ENCODE data around the gene ACOXL. TPM values are rescaled to one million over a fixed set of nuclear protein-coding genes. Genes with fewer than 3 reads are reported as not detected.

Gene ACOXL
- total RNA-seq, 4 donors from 2014 or later = 1.2 to 10.6 (median 2.1) TPM

- TF ChIP-seq, protein P1, sequence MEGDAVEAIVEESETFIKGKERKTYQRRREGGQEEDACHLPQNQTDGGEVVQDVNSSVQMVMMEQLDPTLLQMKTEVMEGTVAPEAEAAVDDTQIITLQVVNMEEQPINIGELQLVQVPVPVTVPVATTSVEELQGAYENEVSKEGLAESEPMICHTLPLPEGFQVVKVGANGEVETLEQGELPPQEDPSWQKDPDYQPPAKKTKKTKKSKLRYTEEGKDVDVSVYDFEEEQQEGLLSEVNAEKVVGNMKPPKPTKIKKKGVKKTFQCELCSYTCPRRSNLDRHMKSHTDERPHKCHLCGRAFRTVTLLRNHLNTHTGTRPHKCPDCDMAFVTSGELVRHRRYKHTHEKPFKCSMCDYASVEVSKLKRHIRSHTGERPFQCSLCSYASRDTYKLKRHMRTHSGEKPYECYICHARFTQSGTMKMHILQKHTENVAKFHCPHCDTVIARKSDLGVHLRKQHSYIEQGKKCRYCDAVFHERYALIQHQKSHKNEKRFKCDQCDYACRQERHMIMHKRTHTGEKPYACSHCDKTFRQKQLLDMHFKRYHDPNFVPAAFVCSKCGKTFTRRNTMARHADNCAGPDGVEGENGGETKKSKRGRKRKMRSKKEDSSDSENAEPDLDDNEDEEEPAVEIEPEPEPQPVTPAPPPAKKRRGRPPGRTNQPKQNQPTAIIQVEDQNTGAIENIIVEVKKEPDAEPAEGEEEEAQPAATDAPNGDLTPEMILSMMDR (IDR thresholded peaks at IDR 0.05) = no peak
- no peak for TF ChIP-seq POLR2A (IDR thresholded peaks at IDR 0.05)
- 89 to 91% methylated on average over 8 of the region's 8 CpGs for WGBS, 2 donors
- peak; percentile 22 to 41 for DNase-seq
- intact Hi-C loops (cut with DNase I) = loop anchor here (10.0 kb wide), 1 partner anchor 98 kb away; no protein-coding TSS in a partner anchor
- no peaks in the 10 kb centered on the region for H3K27me3 ChIP-seq
- H3K36me3 ChIP-seq = no peaks in the 10 kb centered on the region
- H3K4me3 ChIP-seq (replicated peaks in 1 of 3) = no peak overlapping the region
- peaks cover 10 to 25% of the 10 kb centered on the region in 2 donors for H3K4me1 ChIP-seq
- no peaks in the 10 kb centered on the region for H3K9me3 ChIP-seq
- H3K27ac ChIP-seq = no peak overlapping the region
Measured at GRCh38 chr2:111032721-111033429, 300.5 kb downstream of the ACOXL start.

GRCh38 chr2:111034146-111034545 lies 301.8 kb downstream of the ACOXL start:
- DNase-seq = no peak
- Histone ChIP-seq H3K27ac (no peak overlapping the region), H3K4me3 (replicated peaks in 1 of 3) (no peak overlapping the region), H3K9me3 (no peaks in the 10 kb centered on the region), H3K36me3 (no peaks in the 10 kb centered on the region), H3K4me1 (peaks cover 14 to 25% of the 10 kb centered on the region in 2 donors), H3K27me3 (no peaks in the 10 kb centered on the region)
- intact Hi-C loops (cut with DNase I) = loop anchor here (10.0 kb wide), 1 partner anchor 99 kb away; no protein-coding TSS in a partner anchor
- TF ChIP-seq, protein P1 (IDR thresholded peaks at IDR 0.05) = no peak
- no peak for TF ChIP-seq POLR2A (IDR thresholded peaks at IDR 0.05)
- WGBS, 2 donors = 87 to 94% methylated on average over 4 of the region's 4 CpGs

- H3K4me1 ChIP-seq = peaks cover 17 to 25% of the 10 kb centered on the region in 2 donors
- no peaks in the 10 kb centered on the region for H3K36me3 ChIP-seq
- H3K27me3 ChIP-seq = no peaks in the 10 kb centered on the region
- H3K9me3 ChIP-seq = no peaks in the 10 kb centered on the region
- DNase-seq = no peak
- intact Hi-C loops (cut with DNase I) = loop anchor here (10.0 kb wide), 1 partner anchor 100 kb away; no protein-coding TSS in a partner anchor
- no peak for TF ChIP-seq POLR2A (IDR thresholded peaks at IDR 0.05)
- TF ChIP-seq, protein P1 (IDR thresholded peaks at IDR 0.05) = no peak
- H3K4me3 ChIP-seq (replicated peaks in 1 of 3) = no peak overlapping the region
- 89 to 91% methylated on average over 6 of the region's 6 CpGs for WGBS, 2 donors
- no peak overlapping the region for H3K27ac ChIP-seq
Measured at GRCh38 chr2:111034606-111035005, 302.2 kb downstream of the ACOXL start.

- intact Hi-C loops (cut with DNase I) = loop anchor here (10.0 kb wide), 1 partner anchor 101 kb away; no protein-coding TSS in a partner anchor
- Histone ChIP-seq H3K36me3 (no peaks in the 10 kb centered on the region), H3K27ac (no peak overlapping the region), H3K4me1 (peaks cover 17 to 27% of the 10 kb centered on the region in 2 donors), H3K4me3 (replicated peaks in 1 of 3) (no peak overlapping the region), H3K9me3 (no peaks in the 10 kb centered on the region), H3K27me3 (no peaks in the 10 kb centered on the region)
- DNase-seq = no peak
- TF ChIP-seq, protein P1 (IDR thresholded peaks at IDR 0.05) = no peak
- no peak for TF ChIP-seq POLR2A (IDR thresholded peaks at IDR 0.05)
- WGBS, 2 donors = 82 to 84% methylated on average over 5 of the region's 5 CpGs
Measured at GRCh38 chr2:111035830-111036441, 303.6 kb downstream of the ACOXL start.

- DNase-seq = no peak
- Histone ChIP-seq H3K36me3 (no peaks in the 10 kb centered on the region), H3K27ac (no peak overlapping the region), H3K27me3 (no peaks in the 10 kb centered on the region), H3K9me3 (no peaks in the 10 kb centered on the region), H3K4me3 (replicated peaks in 1 of 3) (no peak overlapping the region), H3K4me1 (peaks cover 10 to 15% of the 10 kb centered on the region in 2 donors)
- intact Hi-C loops (cut with DNase I) = loop anchor here (10.0 kb wide), 1 partner anchor 102 kb away; no protein-coding TSS in a partner anchor
- 65 to 88% methylated on average over 3 of the region's 3 CpGs for WGBS, 2 donors
- TF ChIP-seq POLR2A (IDR thresholded peaks at IDR 0.05) = no peak
- TF ChIP-seq, protein P1 (IDR thresholded peaks at IDR 0.05) = no peak
Measured at GRCh38 chr2:111037128-111037527, 304.8 kb downstream of the ACOXL start.
